Retinal pigment epithelial cell (primary cell): ENCODE measurements around the gene OSBPL10.
"Not testable (repeated sequence)": the region's sequence is repeated elsewhere in the genome, so short reads cannot be mapped to it uniquely, and the experiment has no call there.

Experiments
- DNase-seq: peaks from one replicate; pipeline ENCODE4 v3.0.0-alpha.2; 2010; ENCODE audit warnings: low read depth
- H3K4me3 ChIP-seq: 2 replicates; pipeline ENCODE4 v1.5.1; 2011; ENCODE audit warnings: mild to moderate bottlenecking, low read length, control low read depth, moderate library complexity
- TF ChIP-seq, protein P1 (sequence below): conservative IDR thresholded peaks from 2 replicates; pipeline ENCODE4 v1.5.1; 2011; ENCODE audit warnings: low read depth, low read length, control low read depth, inconsistent platforms

Gene OSBPL10

DNA sequence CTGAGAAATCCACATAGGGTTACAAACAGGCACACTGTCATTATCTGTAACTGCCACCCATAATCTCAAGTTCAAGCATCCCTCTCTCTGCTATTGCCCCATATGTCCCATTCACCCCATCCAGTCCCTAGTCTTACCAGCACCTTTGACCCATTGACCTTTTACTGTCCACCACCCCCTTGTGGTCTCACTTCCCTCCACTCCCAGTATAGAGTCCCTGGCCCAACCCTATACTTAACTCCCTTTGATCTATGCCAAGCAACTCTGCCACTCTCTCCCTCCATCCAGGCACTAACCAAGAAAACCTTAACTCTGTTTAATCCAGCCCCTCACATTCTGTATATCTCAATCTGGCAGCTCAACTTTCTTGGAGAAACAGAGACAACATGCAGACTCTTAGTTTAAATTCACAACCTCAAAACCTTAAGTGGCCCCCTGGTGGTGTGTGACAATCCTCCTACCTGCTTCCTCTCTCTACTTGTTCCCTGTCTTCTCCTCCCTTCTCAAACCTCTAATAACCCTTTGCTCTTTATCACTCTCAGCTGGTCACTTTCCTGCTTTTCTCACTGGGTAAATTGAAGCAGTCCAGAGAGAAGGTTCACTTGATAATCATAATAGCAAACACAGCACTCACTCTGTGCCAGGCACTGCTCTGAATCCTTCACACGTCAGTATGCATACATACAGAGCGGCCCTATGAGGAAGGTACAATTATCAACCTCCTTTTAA lies 285.6 kb downstream of the OSBPL10 start:
- DNase-seq = no peak
- no peak overlapping the region for H3K4me3 ChIP-seq

DNA sequence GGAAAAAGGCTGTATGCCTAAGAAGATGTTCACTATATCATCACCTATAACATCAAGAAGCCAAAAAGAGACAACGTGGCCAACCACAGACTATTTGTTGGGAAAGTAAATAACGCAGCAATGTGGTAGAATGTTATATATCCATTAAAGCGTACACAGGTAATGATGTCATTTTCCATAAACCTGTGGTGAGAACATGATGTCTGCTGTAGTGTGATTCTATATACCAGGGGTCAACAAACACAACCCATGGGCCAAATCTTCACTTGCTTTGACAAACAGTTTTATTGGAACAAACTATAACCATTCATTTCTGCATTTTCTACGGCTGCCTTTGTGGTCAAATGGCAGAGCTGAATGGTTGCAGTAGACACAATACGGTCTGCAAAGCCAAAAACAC lies 287.7 kb downstream of the OSBPL10 start:
- no peak overlapping the region for H3K4me3 ChIP-seq
- TF ChIP-seq, protein P1, sequence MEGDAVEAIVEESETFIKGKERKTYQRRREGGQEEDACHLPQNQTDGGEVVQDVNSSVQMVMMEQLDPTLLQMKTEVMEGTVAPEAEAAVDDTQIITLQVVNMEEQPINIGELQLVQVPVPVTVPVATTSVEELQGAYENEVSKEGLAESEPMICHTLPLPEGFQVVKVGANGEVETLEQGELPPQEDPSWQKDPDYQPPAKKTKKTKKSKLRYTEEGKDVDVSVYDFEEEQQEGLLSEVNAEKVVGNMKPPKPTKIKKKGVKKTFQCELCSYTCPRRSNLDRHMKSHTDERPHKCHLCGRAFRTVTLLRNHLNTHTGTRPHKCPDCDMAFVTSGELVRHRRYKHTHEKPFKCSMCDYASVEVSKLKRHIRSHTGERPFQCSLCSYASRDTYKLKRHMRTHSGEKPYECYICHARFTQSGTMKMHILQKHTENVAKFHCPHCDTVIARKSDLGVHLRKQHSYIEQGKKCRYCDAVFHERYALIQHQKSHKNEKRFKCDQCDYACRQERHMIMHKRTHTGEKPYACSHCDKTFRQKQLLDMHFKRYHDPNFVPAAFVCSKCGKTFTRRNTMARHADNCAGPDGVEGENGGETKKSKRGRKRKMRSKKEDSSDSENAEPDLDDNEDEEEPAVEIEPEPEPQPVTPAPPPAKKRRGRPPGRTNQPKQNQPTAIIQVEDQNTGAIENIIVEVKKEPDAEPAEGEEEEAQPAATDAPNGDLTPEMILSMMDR = no peak
- DNase-seq = no peak

More for the DNA sequence above, 285.6 kb downstream of the OSBPL10 start:
- TF ChIP-seq, protein P1 = peak; percentile 36

DNA sequence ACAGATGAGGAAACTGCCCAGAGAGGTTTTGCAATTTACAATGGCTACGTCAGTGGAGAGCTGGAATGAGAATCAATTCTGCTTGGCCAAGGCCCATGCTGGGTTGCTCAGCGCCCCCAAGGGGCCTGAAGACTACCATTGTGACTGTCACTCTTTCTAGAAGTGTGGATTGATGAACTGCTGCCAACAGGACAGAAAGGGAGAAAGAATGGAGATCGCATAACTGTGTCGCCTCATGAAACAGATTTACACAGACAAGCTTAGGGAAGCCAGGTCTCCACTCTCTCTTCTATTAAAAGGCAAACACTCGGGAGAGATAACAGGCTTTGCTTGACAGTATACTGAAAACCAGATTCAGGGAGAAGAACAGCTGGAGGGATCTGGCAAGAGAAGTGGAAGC lies 288.3 kb downstream of the OSBPL10 start:
- H3K4me3 ChIP-seq = no peak overlapping the region
- TF ChIP-seq, protein P1 = no peak
- DNase-seq = no peak

DNA sequence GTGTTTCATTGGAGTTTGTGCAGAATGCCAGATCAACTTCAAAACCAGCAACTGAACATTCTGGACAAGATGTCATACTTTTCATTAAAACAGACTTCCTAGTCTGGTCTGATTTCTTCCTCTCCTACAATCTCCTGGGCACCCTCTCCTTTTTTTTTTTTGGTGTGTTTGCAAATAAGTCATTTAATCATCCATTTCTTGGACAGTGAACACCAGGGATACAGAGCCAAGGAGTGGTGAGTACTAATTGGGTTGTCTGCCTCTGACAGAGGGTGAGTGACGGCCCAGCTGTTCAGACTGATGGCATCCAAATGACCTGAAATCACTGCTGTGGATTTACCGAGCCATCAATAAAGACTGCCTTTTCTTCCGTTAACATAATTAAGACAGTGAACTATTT lies 290.3 kb downstream of the OSBPL10 start:
- DNase-seq = no peak
- no peak overlapping the region for H3K4me3 ChIP-seq
- TF ChIP-seq, protein P1 = no peak

DNA sequence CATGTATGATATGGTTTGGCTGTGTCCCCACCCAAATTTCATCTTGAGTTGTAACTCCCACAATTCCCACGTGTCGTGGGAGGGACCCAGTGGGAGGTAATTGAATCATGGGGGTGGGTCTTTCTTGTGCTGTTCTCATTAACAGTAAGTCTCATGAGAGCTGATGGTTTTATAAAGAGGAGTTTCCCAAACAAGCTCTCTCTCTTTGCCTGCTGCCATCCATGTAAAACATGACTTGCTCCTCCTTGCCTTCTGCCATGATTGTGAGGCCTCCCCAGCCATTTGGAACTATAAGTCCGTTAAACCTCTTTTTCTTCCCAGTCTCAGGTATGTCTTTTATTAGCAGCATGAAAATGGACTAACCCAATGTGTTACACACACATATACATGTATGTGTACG lies 291.5 kb downstream of the OSBPL10 start:
- not testable (repeated sequence) for H3K4me3 ChIP-seq, DNase-seq

DNA sequence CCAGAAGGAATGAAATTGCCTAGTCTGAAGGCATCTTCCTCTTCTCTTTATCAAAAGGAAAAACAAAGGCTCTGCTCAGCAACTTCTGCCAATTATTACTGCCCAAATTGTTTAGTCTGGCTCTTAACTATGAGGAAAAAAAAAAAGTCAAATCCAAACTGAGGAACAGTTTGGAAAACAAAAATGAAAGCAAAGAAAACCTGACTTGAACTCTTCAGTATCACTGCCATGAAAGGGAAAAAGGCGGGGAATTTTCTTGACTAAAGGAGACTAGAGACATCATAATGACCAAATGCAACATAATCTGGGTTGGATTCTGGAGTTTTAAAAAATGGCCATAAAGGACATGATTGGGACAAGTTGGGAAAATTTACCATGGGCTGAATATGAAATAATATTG lies 292.1 kb downstream of the OSBPL10 start:
- TF ChIP-seq, protein P1 = no peak

DNA sequence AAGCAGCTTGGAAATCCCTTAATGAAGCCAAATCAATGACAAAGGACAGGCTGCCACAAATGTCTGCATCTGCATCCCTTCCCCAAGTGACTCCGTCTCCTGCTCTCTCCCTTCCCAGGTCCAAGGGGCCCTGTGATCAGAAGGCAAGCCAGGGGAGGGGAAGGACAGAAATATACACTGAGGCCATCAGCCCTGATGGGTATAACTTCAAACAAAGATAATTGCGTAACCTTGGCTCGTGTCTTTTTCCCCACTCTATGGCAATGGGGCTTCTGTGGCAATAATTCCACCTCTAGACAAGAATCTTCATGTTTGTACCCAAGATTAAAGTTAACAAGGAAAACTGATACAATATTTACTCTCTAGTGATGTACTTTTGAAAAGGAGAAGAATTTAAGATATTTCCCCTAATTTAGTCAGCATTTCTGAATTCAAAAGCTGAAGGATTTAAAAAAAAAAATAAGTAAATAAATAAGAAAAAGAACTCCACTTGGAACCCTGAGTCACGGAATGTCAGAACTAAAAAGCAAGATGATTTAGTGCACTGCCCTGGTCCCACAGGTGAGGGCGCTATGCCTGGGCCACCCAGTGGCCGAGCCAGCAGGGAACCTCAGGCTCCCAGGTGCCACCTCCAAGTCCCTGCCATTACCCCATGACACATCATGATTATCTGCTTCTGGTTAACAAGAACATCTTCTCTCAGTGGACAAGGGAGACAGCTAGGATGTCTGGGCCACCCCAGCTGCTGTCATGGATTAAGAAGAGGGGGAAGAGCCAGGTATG lies 293.9 kb downstream of the OSBPL10 start:
- TF ChIP-seq, protein P1 = peak; percentile 14

More for the DNA sequence above, 292.1 kb downstream of the OSBPL10 start:
- no peak for DNase-seq
- no peak overlapping the region for H3K4me3 ChIP-seq

More for the DNA sequence above, 293.9 kb downstream of the OSBPL10 start:
- H3K4me3 ChIP-seq = no peak overlapping the region
- DNase-seq = no peak
